ENCODE data around the gene ANP32E. TPM values are rescaled to one million over a fixed set of nuclear protein-coding genes. Genes with fewer than 3 reads are reported as not detected.

The ANP32E gene
- total RNA-seq, 1 donor from 2014 or later = 15.1 TPM

Other genes with a start within 250 kb of the ANP32E start
- 11.8 TPM for gene OTUD7B, start 225.4 kb downstream of the ANP32E start, total RNA-seq
- 22.4 TPM for gene VPS45, start 168.3 kb downstream of the ANP32E start, total RNA-seq
- gene PLEKHO1, start 86.2 kb downstream of the ANP32E start, total RNA-seq = 4.1 TPM
- gene CA14, start 21.7 kb upstream of the ANP32E start, total RNA-seq = 0.28 TPM
- gene APH1A, start 32.9 kb upstream of the ANP32E start, total RNA-seq = 113 TPM
- gene C1orf54, start 36.7 kb upstream of the ANP32E start, total RNA-seq = 4.5 TPM
- gene CIART, start 46.4 kb upstream of the ANP32E start, total RNA-seq = 3.1 TPM
- gene MRPS21, start 57.7 kb upstream of the ANP32E start, total RNA-seq = 64.9 TPM
- gene PRPF3, start 85.4 kb upstream of the ANP32E start, total RNA-seq = 21.5 TPM
- 17.9 TPM for gene RPRD2, start 128.0 kb upstream of the ANP32E start, total RNA-seq

Measured in esophagus mucosa (tissue), 1 donor.